ENCODE measurements around the gene SLC9A1.
A peak's percentile ranks its signal among the peaks of the same experiment; 100 is the strongest.

SLC9A1 gene

GRCh38 chr1:27147842-27148518 lies 6.9 kb downstream of the SLC9A1 start:
- DNase-seq (ENCODE audit: low read depth), result no peak
- TF ChIP-seq CTCF (conservative IDR thresholded peaks at IDR 0.05; ENCODE audit: low read length), result no peak
- no peak overlapping the region for H3K4me3 ChIP-seq (ENCODE audit: low read length)

GRCh38 chr1:27145934-27146354 lies 9.0 kb downstream of the SLC9A1 start:
- DNase-seq (ENCODE audit: low read depth), result peak; percentile 79
- H3K4me3 ChIP-seq (ENCODE audit: low read length), result no peak overlapping the region; the same call in 1 of the 2 replicates

GRCh38 chr1:27144920-27145661 lies 9.8 kb downstream of the SLC9A1 start:
- no peak for TF ChIP-seq CTCF (conservative IDR thresholded peaks at IDR 0.05; ENCODE audit: low read length)
- H3K4me3 ChIP-seq (ENCODE audit: low read length), result no peak overlapping the region
- DNase-seq (ENCODE audit: low read depth), result peak; percentile 90

More at GRCh38 chr1:27145934-27146354, 9.0 kb downstream of the SLC9A1 start:
- TF ChIP-seq CTCF (conservative IDR thresholded peaks at IDR 0.05; ENCODE audit: low read length), result no peak

GRCh38 chr1:27144049-27144748 lies 10.7 kb downstream of the SLC9A1 start:
- no peak for TF ChIP-seq CTCF (conservative IDR thresholded peaks at IDR 0.05; ENCODE audit: low read length)
- no peak overlapping the region for H3K4me3 ChIP-seq (ENCODE audit: low read length)
- no peak for DNase-seq (ENCODE audit: low read depth)

GRCh38 chr1:27143401-27143800 lies 11.5 kb downstream of the SLC9A1 start:
- TF ChIP-seq CTCF (conservative IDR thresholded peaks at IDR 0.05; ENCODE audit: low read length), result no peak
- peak; percentile 26 for DNase-seq (ENCODE audit: low read depth)
- H3K4me3 ChIP-seq (ENCODE audit: low read length), result no peak overlapping the region

GRCh38 chr1:27142464-27142863 lies 12.5 kb downstream of the SLC9A1 start:
- DNase-seq (ENCODE audit: low read depth), result no peak
- H3K4me3 ChIP-seq (ENCODE audit: low read length), result no peak overlapping the region
- no peak for TF ChIP-seq CTCF (conservative IDR thresholded peaks at IDR 0.05; ENCODE audit: low read length)

All from AG10803 (cell line).